BLaER1 (cell line): Measurements from ENCODE around the gene CSF1R.

Experiments
- H3K27ac ChIP-seq: shearing (Covaris generic); formaldehyde crosslinking; 2 replicates; pipeline ENCODE4 v1.8.1; 2022
- H3K27me3 ChIP-seq: shearing (Covaris generic); formaldehyde crosslinking; 2 replicates; pipeline ENCODE4 v1.8.1; 2022
- H3K36me3 ChIP-seq: shearing (Covaris generic); formaldehyde crosslinking; 2 replicates; pipeline ENCODE4 v1.8.1; 2022
- H3K4me1 ChIP-seq: shearing (Covaris generic); formaldehyde crosslinking; 2 replicates; pipeline ENCODE4 v1.8.1; 2022
- H3K4me2 ChIP-seq: shearing (Covaris generic); formaldehyde crosslinking; 2 replicates; pipeline ENCODE4 v1.8.1; 2022
- H3K4me3 ChIP-seq: shearing (Covaris generic); formaldehyde crosslinking; 2 replicates; pipeline ENCODE4 v1.8.1; 2022
- H3K9ac ChIP-seq: shearing (Covaris generic); formaldehyde crosslinking; 2 replicates; pipeline ENCODE4 v1.8.1; 2022
- H3K9me3 ChIP-seq: shearing (Covaris generic); formaldehyde crosslinking; 2 replicates; pipeline ENCODE4 v1.8.1; 2022
- H4K20me1 ChIP-seq: shearing (Covaris generic); formaldehyde crosslinking; 2 replicates; pipeline ENCODE4 v1.8.1; 2022
- Cebpa-rat ChIP-seq: shearing (Covaris generic); IDR thresholded peaks from 2 replicates; pipeline ENCODE4 v1.8.1; 2022

Gene CSF1R

GRCh38 chr5:150067405-150067960, 18.9 kb downstream of the CSF1R start:
- Histone ChIP-seq H3K4me1 (peaks cover 90% of the 10 kb centered on the region), H3K4me3 (peak overlapping the region; percentile 67), H3K27ac (peak overlapping the region; percentile 95), H3K4me2 (peak overlapping the region; percentile 98), H3K27me3 (no peaks in the 10 kb centered on the region), H4K20me1 (no peaks in the 10 kb centered on the region), H3K36me3 (peaks cover 7% of the 10 kb centered on the region; the same call in 1 of the 2 replicates), H3K9ac (peak overlapping the region; percentile 82; the same call in 1 of the 2 replicates), H3K9me3 (peaks cover under 1% of the 10 kb centered on the region; the same call in 1 of the 2 replicates)
- TF ChIP-seq Cebpa-rat, result no peak

- H3K9me3 ChIP-seq, result no peaks in the 10 kb centered on the region
- no peaks in the 10 kb centered on the region for H4K20me1 ChIP-seq
- H3K27ac ChIP-seq, result peak overlapping the region; percentile 95
- peaks cover 94% of the 10 kb centered on the region for H3K4me1 ChIP-seq
- peak; percentile 41; the same call in 1 of the 2 replicates for TF ChIP-seq Cebpa-rat
- peak overlapping the region; percentile 82 for H3K9ac ChIP-seq
- peaks cover 8% of the 10 kb centered on the region; the same call in 1 of the 2 replicates for H3K36me3 ChIP-seq
- H3K27me3 ChIP-seq, result no peaks in the 10 kb centered on the region
- peak overlapping the region; percentile 67 for H3K4me3 ChIP-seq
- H3K4me2 ChIP-seq, result peak overlapping the region; percentile 98
Measured at GRCh38 chr5:150066901-150067396, 19.4 kb downstream of the CSF1R start.

GRCh38 chr5:150066436-150066835, 19.9 kb downstream of the CSF1R start:
- no peaks in the 10 kb centered on the region for H3K27me3 ChIP-seq
- H4K20me1 ChIP-seq, result no peaks in the 10 kb centered on the region
- H3K9me3 ChIP-seq, result no peaks in the 10 kb centered on the region
- no peak for TF ChIP-seq Cebpa-rat
- peak overlapping the region; percentile 95 for H3K27ac ChIP-seq
- peak overlapping the region; percentile 82 for H3K9ac ChIP-seq
- H3K4me1 ChIP-seq, result peaks cover 94% of the 10 kb centered on the region
- peaks cover 13% of the 10 kb centered on the region for H3K36me3 ChIP-seq
- H3K4me2 ChIP-seq, result peak overlapping the region; percentile 98
- H3K4me3 ChIP-seq, result peak overlapping the region; percentile 67

- Histone ChIP-seq H4K20me1 (no peaks in the 10 kb centered on the region), H3K9me3 (no peaks in the 10 kb centered on the region), H3K4me1 (peaks cover 92% of the 10 kb centered on the region), H3K4me2 (peak overlapping the region; percentile 98), H3K4me3 (peak overlapping the region; percentile 67), H3K27me3 (no peaks in the 10 kb centered on the region), H3K27ac (peak overlapping the region; percentile 95), H3K9ac (peak overlapping the region; percentile 82), H3K36me3 (peaks cover 18% of the 10 kb centered on the region)
- no peak for TF ChIP-seq Cebpa-rat
Measured at GRCh38 chr5:150065886-150066285, 20.5 kb downstream of the CSF1R start.

GRCh38 chr5:150065346-150065745, 21.0 kb downstream of the CSF1R start:
- Histone ChIP-seq H3K36me3 (peaks cover 23% of the 10 kb centered on the region), H3K4me2 (peak overlapping the region; percentile 98), H3K27me3 (no peaks in the 10 kb centered on the region), H4K20me1 (no peaks in the 10 kb centered on the region), H3K4me3 (peak overlapping the region; percentile 67), H3K4me1 (peaks cover 87% of the 10 kb centered on the region), H3K9me3 (no peaks in the 10 kb centered on the region), H3K9ac (peak overlapping the region; percentile 82), H3K27ac (peak overlapping the region; percentile 95)
- no peak for TF ChIP-seq Cebpa-rat

GRCh38 chr5:150064681-150065220, 21.6 kb downstream of the CSF1R start:
- peak overlapping the region; percentile 95 for H3K27ac ChIP-seq
- no peaks in the 10 kb centered on the region for H4K20me1 ChIP-seq
- H3K36me3 ChIP-seq, result peaks cover 29% of the 10 kb centered on the region
- H3K9ac ChIP-seq, result peak overlapping the region; percentile 82
- no peaks in the 10 kb centered on the region for H3K9me3 ChIP-seq
- TF ChIP-seq Cebpa-rat, result no peak
- peak overlapping the region; percentile 98 for H3K4me2 ChIP-seq
- no peaks in the 10 kb centered on the region for H3K27me3 ChIP-seq
- H3K4me1 ChIP-seq, result peaks cover 82% of the 10 kb centered on the region
- H3K4me3 ChIP-seq, result peak overlapping the region; percentile 67

- Histone ChIP-seq H3K27ac (peak overlapping the region; percentile 95), H3K36me3 (peaks cover 40% of the 10 kb centered on the region), H3K4me2 (peak overlapping the region; percentile 98)
Measured at GRCh38 chr5:150063638-150064037, 22.7 kb downstream of the CSF1R start.

GRCh38 chr5:150062216-150062922, 24.0 kb downstream of the CSF1R start:
- no peaks in the 10 kb centered on the region for H4K20me1 ChIP-seq
- no peaks in the 10 kb centered on the region for H3K27me3 ChIP-seq
- peak overlapping the region; percentile 98 for H3K4me2 ChIP-seq
- peaks cover 53% of the 10 kb centered on the region for H3K36me3 ChIP-seq
- TF ChIP-seq Cebpa-rat, result no peak
- H3K27ac ChIP-seq, result peak overlapping the region; percentile 95
- peaks cover 75% of the 10 kb centered on the region for H3K4me1 ChIP-seq
- H3K9ac ChIP-seq, result no peak overlapping the region
- H3K9me3 ChIP-seq, result no peaks in the 10 kb centered on the region
- H3K4me3 ChIP-seq, result no peak overlapping the region

More at GRCh38 chr5:150063638-150064037, 22.7 kb downstream of the CSF1R start:
- Histone ChIP-seq H3K9me3 (no peaks in the 10 kb centered on the region), H3K9ac (peak overlapping the region; percentile 82; the same call in 1 of the 2 replicates), H3K4me1 (peaks cover 82% of the 10 kb centered on the region), H4K20me1 (no peaks in the 10 kb centered on the region), H3K4me3 (no peak overlapping the region), H3K27me3 (no peaks in the 10 kb centered on the region)
- TF ChIP-seq Cebpa-rat, result no peak

GRCh38 chr5:150061538-150061995, 24.8 kb downstream of the CSF1R start:
- Histone ChIP-seq H3K27ac (0 out of 2 replicates have a peak overlapping the region, but pooled peaks have one; percentile 40), H3K27me3 (no peaks in the 10 kb centered on the region), H3K4me3 (no peak overlapping the region), H3K36me3 (peaks cover 61% of the 10 kb centered on the region), H4K20me1 (no peaks in the 10 kb centered on the region), H3K4me1 (peaks cover 67% of the 10 kb centered on the region), H3K9ac (no peak overlapping the region), H3K9me3 (no peaks in the 10 kb centered on the region), H3K4me2 (peak overlapping the region; percentile 19; the same call in 1 of the 2 replicates)
- no peak for TF ChIP-seq Cebpa-rat
